Cardiac fibroblast (primary cell): ENCODE measurements around the gene DEF6.

Experiments used
- DNase-seq, 2 donors: peaks; one replicate each; pipeline versions ENCODE4 v3.0.0 to v3.0.0-alpha.2; 2010; ENCODE audit warnings: low read depth in 2 of 2
- H3K4me3 ChIP-seq, 2 donors: replicated peaks in 1 of 2; 1 replicate in 1 of 2; 2 replicates in 1 of 2; pipeline ENCODE4 v1.5.1; 2011; ENCODE audit warnings: low read depth in 2 of 2, low read length in 2 of 2, mild to moderate bottlenecking in 2 of 2, moderate library complexity in 1 of 2
- CTCF ChIP-seq: IDR thresholded peaks from one replicate; pipeline ENCODE4 v1.5.1; 2011; ENCODE audit warnings: low read depth, mild to moderate bottlenecking, low read length, inconsistent platforms

DEF6 gene

GRCh38 chr6:35297601-35298481 lies at the start of gene DEF6:
Gene DEF6, plus strand, starts transcription at chr6:35297818. Its CDS starts 39 bp downstream, at chr6:35297857.
- DNase-seq = peak; percentile 79 to 87
- peak within 1 kb of the TSS; percentile 17 to 38 for H3K4me3 ChIP-seq
- TF ChIP-seq CTCF = peak; percentile 69

- H3K4me3 ChIP-seq = no peak overlapping the region
- DNase-seq = no peak
- no peak for TF ChIP-seq CTCF
Measured at GRCh38 chr6:35248300-35248699, 49.3 kb upstream of the DEF6 start.

GRCh38 chr6:35248965-35249364 lies 48.7 kb upstream of the DEF6 start:
- no peak overlapping the region for H3K4me3 ChIP-seq
- TF ChIP-seq CTCF = no peak
- DNase-seq = no peak

GRCh38 chr6:35251949-35252348 lies 45.7 kb upstream of the DEF6 start:
- DNase-seq = no peak
- no peak overlapping the region for H3K4me3 ChIP-seq
- no peak for TF ChIP-seq CTCF

- DNase-seq = no peak
- no peak for TF ChIP-seq CTCF
- no peak overlapping the region for H3K4me3 ChIP-seq
Measured at GRCh38 chr6:35253249-35253648, 44.4 kb upstream of the DEF6 start.

- no peak for DNase-seq
- no peak for TF ChIP-seq CTCF
- peak overlapping the region; percentile 92 to 96 for H3K4me3 ChIP-seq
Measured at GRCh38 chr6:35258336-35258735, 39.3 kb upstream of the DEF6 start.
